GM12891 (cell line): Measurements from ENCODE around the gene GSTT4.
"Not testable (repeated sequence)": the region's sequence is repeated elsewhere in the genome, so short reads cannot be mapped to it uniquely, and the experiment has no call there.

Source experiments
- POLR2A ChIP-seq: IDR thresholded peaks from 2 replicates; pipeline ENCODE4 v1.6.1; 2011; ENCODE audit warnings: low read depth, low read length, control low read depth
- POLR2AphosphoS5 ChIP-seq: IDR thresholded peaks from 2 replicates; pipeline ENCODE4 v1.6.1; 2011; ENCODE audit warnings: low read depth, low read length, control low read depth
- SPI1 ChIP-seq: IDR thresholded peaks from 2 replicates; pipeline ENCODE4 v1.6.1; 2011; ENCODE audit warnings: low read depth, low read length, control low read depth
- TAF1 ChIP-seq: IDR thresholded peaks from 2 replicates; pipeline ENCODE4 v1.6.1; 2011; ENCODE audit warnings: low read depth, low read length, control low read depth

- TF ChIP-seq SPI1, POLR2A, POLR2AphosphoS5, TAF1: not testable (repeated sequence)
Observed at GRCh38 chr22:23966568-23966967, 38.7 kb downstream of the GSTT4 start, which contains the start of gene DDTL.
